ENCODE data around the gene APOC3. TPM values are rescaled to one million over a fixed set of nuclear protein-coding genes. Genes with fewer than 3 reads are reported as not detected.

Gene APOC3
- total and polyA plus RNA-seq, 2 experiments from 2014 or later = 2.3 to 2.6 TPM

DNA sequence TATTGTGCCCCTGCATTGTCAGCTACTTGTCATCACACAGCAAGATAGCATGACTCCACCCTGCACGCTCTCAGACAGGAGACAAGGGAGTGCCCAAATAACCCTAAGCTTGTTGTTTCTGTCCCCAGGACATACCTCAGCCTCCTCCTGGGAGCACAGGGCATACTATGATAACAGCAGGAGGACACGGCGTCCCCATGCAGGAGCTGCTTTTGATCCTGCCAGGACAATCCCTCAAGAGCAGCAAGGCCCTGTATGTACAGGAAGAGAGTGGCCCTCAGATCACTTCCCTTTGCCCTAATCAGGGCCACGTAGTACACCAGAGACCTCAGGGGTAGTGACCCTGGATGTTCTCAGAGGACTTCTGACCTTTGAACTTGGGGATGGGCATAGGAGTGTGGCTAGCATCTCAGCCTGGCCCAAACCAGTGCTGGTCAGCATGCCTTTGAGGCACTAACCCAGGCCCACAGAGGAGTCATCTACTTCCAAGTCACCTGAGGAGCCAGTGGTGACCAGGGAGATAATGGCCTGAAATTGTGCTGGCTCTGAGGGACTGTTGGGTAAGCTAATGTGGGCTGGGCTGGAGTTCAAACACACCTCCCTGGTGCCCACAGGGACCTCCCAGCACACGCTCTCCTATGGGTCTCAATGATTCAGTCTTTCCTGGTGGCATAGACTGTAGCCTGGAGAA is 15.8 kb upstream of the APOC3 start:
- TF ChIP-seq, protein P1, sequence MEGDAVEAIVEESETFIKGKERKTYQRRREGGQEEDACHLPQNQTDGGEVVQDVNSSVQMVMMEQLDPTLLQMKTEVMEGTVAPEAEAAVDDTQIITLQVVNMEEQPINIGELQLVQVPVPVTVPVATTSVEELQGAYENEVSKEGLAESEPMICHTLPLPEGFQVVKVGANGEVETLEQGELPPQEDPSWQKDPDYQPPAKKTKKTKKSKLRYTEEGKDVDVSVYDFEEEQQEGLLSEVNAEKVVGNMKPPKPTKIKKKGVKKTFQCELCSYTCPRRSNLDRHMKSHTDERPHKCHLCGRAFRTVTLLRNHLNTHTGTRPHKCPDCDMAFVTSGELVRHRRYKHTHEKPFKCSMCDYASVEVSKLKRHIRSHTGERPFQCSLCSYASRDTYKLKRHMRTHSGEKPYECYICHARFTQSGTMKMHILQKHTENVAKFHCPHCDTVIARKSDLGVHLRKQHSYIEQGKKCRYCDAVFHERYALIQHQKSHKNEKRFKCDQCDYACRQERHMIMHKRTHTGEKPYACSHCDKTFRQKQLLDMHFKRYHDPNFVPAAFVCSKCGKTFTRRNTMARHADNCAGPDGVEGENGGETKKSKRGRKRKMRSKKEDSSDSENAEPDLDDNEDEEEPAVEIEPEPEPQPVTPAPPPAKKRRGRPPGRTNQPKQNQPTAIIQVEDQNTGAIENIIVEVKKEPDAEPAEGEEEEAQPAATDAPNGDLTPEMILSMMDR (IDR thresholded peaks at IDR 0.05; ENCODE audit: low read depth, low read length) = no peak
- no peak overlapping the region for H3K27ac ChIP-seq
- H3K4me3 ChIP-seq = no peak overlapping the region
- H3K27me3 ChIP-seq = no peaks in the 10 kb centered on the region
- DNase-seq (ENCODE audit: low read depth in 1 of 2, low spot score in 1 of 2) = no peak
- no peaks in the 10 kb centered on the region for H3K36me3 ChIP-seq
- H3K9me3 ChIP-seq (ENCODE audit: low read depth) = no peaks in the 10 kb centered on the region
- no peaks in the 10 kb centered on the region for H3K4me1 ChIP-seq (ENCODE audit: low read depth)

- Histone ChIP-seq H3K4me1 (ENCODE audit: low read depth) (no peaks in the 10 kb centered on the region), H3K27ac (no peak overlapping the region), H3K27me3 (no peaks in the 10 kb centered on the region), H3K9me3 (ENCODE audit: low read depth) (no peaks in the 10 kb centered on the region), H3K36me3 (no peaks in the 10 kb centered on the region), H3K4me3 (no peak overlapping the region)
- TF ChIP-seq, protein P1 (IDR thresholded peaks at IDR 0.05; ENCODE audit: low read depth, low read length) = no peak
- DNase-seq (ENCODE audit: low read depth in 1 of 2, low spot score in 1 of 2) = no peak
These were observed 15.2 kb upstream of the APOC3 start for GRCh38 chr11:116814502-116814901.

GRCh38 chr11:116819049-116819448 is 10.7 kb upstream of the APOC3 start:
- Histone ChIP-seq H3K27ac (no peak overlapping the region), H3K27me3 (no peaks in the 10 kb centered on the region), H3K4me3 (no peak overlapping the region), H3K36me3 (no peaks in the 10 kb centered on the region), H3K9me3 (ENCODE audit: low read depth) (no peaks in the 10 kb centered on the region), H3K4me1 (ENCODE audit: low read depth) (peaks cover 10% of the 10 kb centered on the region)
- no peak for DNase-seq (ENCODE audit: low read depth in 1 of 2, low spot score in 1 of 2)
- TF ChIP-seq, protein P1 (IDR thresholded peaks at IDR 0.05; ENCODE audit: low read depth, low read length) = no peak

GRCh38 chr11:116821050-116821918 is 8.4 kb upstream of the APOC3 start:
- TF ChIP-seq, protein P1 (IDR thresholded peaks at IDR 0.05; ENCODE audit: low read depth, low read length) = no peak
- no peaks in the 10 kb centered on the region for H3K27me3 ChIP-seq
- no peaks in the 10 kb centered on the region for H3K9me3 ChIP-seq (ENCODE audit: low read depth)
- no peak for DNase-seq (ENCODE audit: low read depth in 1 of 2, low spot score in 1 of 2)
- H3K4me3 ChIP-seq = no peak overlapping the region
- no peaks in the 10 kb centered on the region for H3K36me3 ChIP-seq
- no peak overlapping the region for H3K27ac ChIP-seq
- peaks cover 12% of the 10 kb centered on the region for H3K4me1 ChIP-seq (ENCODE audit: low read depth)

GRCh38 chr11:116822575-116822974 is 7.1 kb upstream of the APOC3 start:
- no peaks in the 10 kb centered on the region for H3K36me3 ChIP-seq
- TF ChIP-seq, protein P1 (IDR thresholded peaks at IDR 0.05; ENCODE audit: low read depth, low read length) = no peak
- no peak for DNase-seq (ENCODE audit: low read depth in 1 of 2, low spot score in 1 of 2)
- peaks cover 20% of the 10 kb centered on the region for H3K4me1 ChIP-seq (ENCODE audit: low read depth)
- H3K27ac ChIP-seq = no peak overlapping the region
- no peaks in the 10 kb centered on the region for H3K27me3 ChIP-seq
- H3K4me3 ChIP-seq = no peak overlapping the region
- H3K9me3 ChIP-seq (ENCODE audit: low read depth) = no peaks in the 10 kb centered on the region
